Posterior vena cava (tissue), 2 donors: Measurements from ENCODE around the gene ELF4. TPM values are rescaled to one million over a fixed set of nuclear protein-coding genes. Genes with fewer than 3 reads are reported as not detected.

ENCODE experiments used
- DNase-seq: peaks from one replicate; pipeline ENCODE4 v3.0.0-alpha.2; 2020; ENCODE audit warnings: low spot score
- intact Hi-C, 2 donors: fragments of 100-400 bp; cut with DNase I; formaldehyde crosslinking; loops; one replicate each; pipeline versions ENCODE4 v1.14.1 to v1.14.2; 2022 to 2023
- total RNA-seq, 2 donors: library from RNA; stranded (reverse); fragmentation: NEBNext Ultra II Directional; extraction: Animal tissue kit (Norgen Biotek cat#: 25700); gene quantifications; one replicate each; pipeline ENCODE4 v1.2.1, GENCODE V29; 2021
- donor health status: DM: yes; HTN: yes; CAD: no.
- donor health status: DM: yes; HTN: yes; CAD: no.

ELF4 gene
- total RNA-seq, 2 donors from 2014 or later: 13.6 to 13.8 TPM

GRCh38 chrX:130086447-130087206 lies 23.7 kb downstream of the ELF4 start:
- intact Hi-C loops: loop anchor here in 1 of 2 donors (5.0 kb wide), 1 partner anchor 1744 kb away; no protein-coding TSS in a partner anchor

DNA sequence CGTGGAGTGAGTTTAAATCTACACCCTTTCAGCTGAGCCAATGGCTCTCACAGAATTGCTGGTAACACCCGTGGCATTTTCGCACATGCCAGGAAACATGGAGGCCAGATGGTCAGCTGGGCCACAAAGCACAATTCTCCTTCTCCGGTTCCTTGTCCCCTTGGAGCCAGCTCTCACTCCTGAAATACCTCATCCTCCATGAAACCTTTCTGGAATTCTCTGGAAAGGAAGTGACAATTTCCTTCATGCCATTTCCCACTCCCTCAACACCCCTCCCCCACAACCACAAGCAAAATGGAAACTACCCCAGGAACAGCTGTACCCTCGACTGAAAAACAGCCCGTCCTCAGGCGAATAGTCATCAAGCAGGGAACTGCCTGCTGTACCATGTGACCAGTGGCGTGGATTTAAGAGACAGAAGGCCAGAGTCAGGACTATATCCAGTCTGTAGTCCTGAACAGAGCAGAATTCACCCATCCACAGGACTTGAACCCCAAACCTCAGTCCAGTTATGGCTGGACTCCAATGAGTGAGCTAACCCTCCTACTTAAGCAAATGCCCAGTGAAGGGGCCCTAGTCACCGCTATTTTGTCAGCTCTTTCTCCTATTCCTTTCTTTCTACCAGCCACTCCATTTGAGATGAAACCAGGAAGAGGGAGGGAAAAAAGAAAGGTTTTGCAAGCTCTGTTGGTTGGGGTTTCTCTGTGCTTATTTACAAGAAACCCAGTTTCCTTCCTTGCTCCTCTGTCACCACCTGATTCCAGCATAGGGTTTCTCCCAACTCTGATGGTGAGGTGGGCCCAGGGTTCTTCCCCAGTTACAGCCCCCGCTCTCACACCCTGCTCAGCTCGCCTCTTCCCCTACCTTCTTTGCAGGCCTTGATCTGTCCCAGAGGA lies 24.5 kb downstream of the ELF4 start:
- no peak for DNase-seq
- intact Hi-C loops: loop anchor here in 1 of 2 donors (5.0 kb wide), 1 partner anchor 1743 kb away; no protein-coding TSS in a partner anchor

More at GRCh38 chrX:130086447-130087206, 23.7 kb downstream of the ELF4 start:
- DNase-seq: no peak

DNA sequence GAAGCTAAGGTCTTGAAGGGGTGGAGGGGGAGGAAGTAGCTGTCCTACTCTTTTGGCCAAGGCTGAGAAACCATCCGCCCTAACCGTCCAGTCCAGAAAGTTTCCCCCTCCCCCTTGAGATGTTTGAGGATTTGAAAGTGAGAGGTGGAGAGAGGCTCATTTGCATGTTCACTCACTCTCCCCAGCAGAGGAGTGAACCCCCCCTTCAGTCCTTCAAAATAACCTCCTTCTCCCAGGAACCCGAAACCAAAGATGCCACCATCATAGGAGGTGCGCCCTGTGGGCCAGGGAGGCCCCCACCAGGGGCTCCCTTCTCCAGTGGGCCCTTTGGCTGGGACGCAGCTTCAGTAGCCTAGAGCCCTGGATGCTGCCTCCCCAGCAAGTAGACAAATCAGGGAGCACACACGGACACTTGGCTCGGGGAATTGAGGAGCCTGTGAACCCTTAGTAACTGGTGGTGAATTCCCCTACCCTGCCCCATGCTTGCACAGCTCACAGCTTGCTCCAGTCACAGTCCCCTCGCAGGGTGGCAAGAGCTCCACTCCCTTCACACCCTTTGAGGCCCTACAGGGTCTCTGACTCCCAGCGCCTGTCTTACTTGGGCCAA lies 25.6 kb downstream of the ELF4 start:
- intact Hi-C loops: loop anchor here in 1 of 2 donors (5.0 kb wide), 1 partner anchor 1742 kb away; no protein-coding TSS in a partner anchor
- no peak for DNase-seq

DNA sequence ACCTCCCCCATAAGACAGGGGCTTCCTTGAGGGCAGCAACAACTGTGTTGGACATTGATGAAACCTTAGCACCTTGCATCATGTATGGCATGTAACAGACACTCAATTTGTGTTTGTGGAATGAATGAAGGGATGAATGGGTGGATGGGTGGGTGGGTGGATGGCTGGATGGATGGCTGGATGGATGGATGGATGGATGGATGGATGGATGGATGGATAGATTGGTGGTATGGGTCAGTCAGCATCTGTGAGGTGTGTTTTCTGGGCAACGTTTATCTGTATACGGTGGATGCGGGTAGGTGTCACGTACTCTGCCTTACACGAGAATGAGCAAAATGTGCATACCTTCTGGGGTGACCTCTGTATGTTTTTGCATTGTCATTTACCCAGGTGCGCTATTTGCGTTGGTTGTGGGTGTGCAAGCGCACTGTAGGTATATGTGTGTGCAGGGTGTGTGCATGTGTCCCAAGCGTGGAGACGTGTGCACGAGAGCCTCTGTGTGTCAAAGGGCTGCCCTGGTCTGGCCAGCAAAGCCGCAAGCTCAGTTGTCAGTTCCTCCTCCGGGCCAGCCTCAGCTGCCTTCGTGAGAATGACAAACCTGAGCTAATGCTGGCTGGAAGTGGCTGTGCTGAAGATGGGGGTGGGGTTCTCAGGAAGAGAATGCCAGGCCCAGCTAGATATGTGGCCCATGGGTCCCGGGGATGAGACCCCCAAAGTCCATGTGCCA lies 26.5 kb downstream of the ELF4 start:
- DNase-seq: no peak
- intact Hi-C loops: no loop called here

GRCh38 chrX:130083107-130083490 lies 27.2 kb downstream of the ELF4 start:
- no peak for DNase-seq
- intact Hi-C loops: no loop called here

GRCh38 chrX:130082244-130083106 lies 27.8 kb downstream of the ELF4 start:
- DNase-seq: peak; percentile 89
- intact Hi-C loops: no loop called here

DNA sequence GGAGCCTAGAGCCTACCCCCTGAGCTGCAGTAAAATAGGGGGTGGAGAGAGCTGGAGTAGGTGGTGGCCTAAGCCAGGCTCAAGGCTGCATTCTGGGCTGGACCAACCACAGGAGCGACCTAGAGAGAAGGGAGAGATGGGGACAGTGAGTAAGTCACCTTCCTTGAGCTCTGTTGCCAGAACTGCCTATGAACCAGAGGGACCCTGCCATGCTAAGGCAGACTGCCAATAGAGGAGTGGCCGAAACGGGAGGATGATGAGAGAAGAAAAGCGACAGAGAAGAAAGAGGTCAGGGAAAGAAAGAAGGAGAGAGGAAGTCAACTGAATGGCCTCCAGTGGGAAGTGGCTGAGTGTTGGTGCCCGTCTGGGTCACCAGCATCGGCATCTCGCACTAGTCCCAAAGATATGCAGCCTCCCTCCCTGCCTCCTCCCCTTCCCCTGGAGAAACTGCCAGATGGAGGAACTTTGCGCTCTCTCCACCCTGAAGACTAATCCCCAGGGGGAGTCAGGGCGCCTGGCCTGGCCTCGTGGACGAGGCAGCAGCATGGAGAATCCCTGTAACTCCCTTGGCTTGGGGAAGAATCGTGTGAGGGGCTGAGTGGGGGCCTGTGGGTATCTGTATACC lies 28.8 kb downstream of the ELF4 start:
- no peak for DNase-seq
- intact Hi-C loops: no loop called here

DNA sequence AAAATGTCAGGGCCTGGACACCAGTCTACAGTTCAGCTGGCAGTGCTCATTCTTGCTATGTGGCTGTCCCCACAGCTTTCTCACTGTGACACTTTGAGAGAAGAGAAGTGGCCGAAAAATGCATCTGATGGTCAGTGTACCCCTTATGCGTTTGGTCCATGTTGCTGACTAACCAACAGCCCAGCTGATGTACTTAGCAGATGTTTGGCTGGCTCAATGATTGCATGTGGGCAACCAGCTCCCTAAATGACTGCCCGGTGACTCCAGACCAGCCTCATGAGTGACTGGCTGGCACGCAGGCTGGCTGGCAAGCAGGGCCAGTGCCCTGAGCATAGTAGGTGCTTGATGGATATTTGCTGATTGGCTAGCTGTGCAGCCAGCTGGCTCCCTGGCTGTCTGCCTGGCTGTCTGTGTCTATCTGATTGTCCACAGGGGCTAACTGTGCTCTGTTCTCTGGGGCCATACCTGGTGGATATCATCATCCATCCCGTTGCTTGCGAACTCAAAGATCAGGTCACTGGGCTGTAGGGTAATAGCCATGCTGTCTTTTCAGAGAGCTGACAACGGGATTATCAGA lies 29.4 kb downstream of the ELF4 start:
- intact Hi-C loops: no loop called here
- no peak for DNase-seq

GRCh38 chrX:130079824-130080406 lies 30.4 kb downstream of the ELF4 start:
- intact Hi-C loops: loop anchor here in 1 of 2 donors (5.0 kb wide), 1 partner anchor 112 kb away; no protein-coding TSS in a partner anchor

DNA sequence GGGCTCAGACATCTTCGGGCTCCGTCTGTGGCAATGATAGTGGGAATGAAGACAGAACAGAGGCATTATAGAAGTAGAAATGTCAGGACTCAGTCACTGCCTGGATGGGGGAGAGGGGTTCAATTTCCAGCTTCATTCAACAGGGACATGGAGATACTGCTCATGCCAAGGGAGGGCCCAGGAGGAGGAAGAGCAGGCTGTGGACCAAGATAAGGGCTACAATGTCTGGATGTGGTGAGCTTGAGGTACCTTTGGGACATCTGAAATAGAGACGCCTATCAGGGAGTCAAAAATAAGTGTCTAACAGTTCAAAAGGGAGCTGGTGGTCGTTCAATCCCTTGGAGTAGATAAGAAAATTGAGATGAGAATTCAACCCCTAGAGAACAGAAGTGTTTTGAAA lies 34.5 kb downstream of the ELF4 start:
- DNase-seq: no peak
- intact Hi-C loops: loop anchor here in 1 of 2 donors (5.0 kb wide), 1 partner anchor 117 kb away; no protein-coding TSS in a partner anchor

More at GRCh38 chrX:130079824-130080406, 30.4 kb downstream of the ELF4 start:
- no peak for DNase-seq

GRCh38 chrX:130072345-130072740 lies 38.0 kb downstream of the ELF4 start:
- intact Hi-C loops: no loop called here
- no peak for DNase-seq

DNA sequence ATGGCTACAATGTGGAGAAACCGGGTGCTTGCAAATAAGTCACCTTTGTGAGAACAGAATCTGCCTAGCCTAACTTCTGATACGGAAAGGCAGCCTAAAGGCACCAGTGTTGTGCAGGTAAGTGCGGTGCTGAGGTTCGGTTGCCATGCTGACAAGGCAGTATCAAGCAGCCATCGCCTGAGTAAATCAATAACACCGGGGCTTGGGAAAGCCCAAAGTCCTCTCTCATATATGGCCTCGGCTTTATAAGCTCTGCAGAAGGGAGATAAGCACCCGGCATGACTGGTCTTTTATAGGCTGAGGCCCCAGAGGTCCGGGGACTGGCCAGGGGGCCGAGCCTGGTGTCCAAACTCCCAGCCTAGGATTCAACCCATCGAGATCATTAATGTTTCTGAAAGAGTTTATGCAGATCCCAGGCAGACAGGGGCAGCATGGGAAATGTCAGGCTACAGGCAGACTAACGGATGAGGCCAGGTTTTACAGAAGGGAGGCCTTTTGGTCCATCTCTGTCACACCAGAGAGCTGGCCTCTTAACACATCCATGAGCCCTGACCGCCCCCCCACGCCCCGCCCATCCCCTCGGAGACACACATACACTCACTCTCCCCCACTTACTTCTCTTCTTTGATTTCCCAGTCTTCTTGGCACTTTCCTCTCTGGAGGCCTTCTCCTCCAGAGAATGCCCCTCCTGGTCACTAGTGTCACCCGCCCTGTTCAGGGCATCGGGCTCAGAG lies 38.5 kb downstream of the ELF4 start:
- no peak for DNase-seq
- intact Hi-C loops: no loop called here

GRCh38 chrX:130066975-130067615 lies 43.2 kb downstream of the ELF4 start:
- intact Hi-C loops: loop anchor here in 1 of 2 donors (10.0 kb wide), 2 partner anchors 142 to 462 kb away; no protein-coding TSS in a partner anchor
- no peak for DNase-seq

DNA sequence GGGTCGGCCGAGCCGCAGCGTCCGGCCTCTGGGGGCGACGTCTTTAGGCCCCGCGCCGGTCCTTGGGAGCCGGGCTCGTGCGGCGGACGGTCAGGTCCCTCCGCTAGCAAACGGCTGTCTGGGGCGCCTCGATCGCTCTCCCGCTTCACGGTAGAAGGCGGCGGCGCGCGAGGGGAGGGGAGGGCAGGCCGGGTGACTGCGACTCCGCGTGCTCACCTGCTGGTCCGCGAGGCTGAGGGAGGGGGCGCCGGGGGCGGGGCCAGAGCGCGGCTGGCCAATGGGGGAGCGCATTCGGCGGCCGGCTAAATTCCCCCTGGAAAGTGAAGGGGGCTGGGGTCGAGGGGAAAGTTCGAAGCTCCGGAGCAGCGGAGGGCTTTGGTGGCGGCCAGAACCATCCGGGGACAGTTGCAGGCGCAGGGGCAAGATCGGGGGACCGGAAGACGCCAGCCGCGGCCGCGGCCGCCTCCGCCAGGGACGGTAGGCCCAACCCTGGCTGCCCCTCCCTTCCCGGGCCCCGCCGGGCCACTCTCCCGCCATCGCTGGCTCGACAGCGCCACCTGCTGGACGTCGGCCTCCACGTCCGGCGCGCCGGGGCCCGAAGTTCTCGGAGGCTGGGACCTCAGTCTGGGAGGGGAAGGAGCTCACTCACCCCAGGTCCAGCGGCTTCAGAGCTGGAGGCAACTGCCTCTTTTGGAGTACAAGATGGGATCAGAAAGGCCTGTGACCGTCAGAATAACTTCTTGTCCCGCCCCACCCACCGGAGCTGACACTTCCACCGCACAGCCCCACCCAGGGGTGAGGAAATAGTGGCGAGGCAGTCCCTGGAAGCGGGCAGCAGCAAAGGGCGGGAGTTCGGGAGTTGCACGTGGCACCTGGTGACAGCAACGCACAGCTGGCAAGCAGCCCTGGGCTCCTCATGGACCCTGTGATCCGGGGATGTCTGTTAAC lies 49.9 kb downstream of the ELF4 start:
- DNase-seq: peak; percentile 95
- intact Hi-C loops: loop anchor here in 1 of 2 donors (10.0 kb wide), 2 partner anchors 136 to 456 kb away; no protein-coding TSS in a partner anchor
